NCI-H1092 (cell line): ENCODE measurements around the gene SLC6A6.

Source experiments
- DNase-seq: peaks from one replicate; lab custom pipeline; 2025; lab: John Stamatoyannopoulos, UW

Gene SLC6A6

DNA sequence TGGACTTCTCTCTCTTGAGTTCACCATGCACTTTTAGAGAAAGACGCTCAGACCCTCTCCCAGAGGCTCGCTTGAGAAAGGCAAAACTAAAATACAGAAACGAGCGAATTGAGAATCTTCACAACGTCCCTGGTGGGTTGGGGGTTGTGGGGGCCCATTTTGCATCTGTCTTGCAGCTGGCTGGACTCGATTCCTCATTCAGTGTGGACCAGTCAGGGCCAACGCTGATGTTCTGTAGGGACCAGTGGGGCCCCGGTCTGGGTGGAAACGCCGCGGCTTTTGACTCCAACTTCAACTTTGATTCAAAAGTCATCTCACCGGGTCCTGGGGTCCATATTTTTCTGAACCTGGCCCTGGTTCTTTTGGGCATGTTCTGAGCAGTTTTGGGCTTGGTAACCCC is 68.1 kb downstream of the SLC6A6 start:
- DNase-seq: no peak

DNA sequence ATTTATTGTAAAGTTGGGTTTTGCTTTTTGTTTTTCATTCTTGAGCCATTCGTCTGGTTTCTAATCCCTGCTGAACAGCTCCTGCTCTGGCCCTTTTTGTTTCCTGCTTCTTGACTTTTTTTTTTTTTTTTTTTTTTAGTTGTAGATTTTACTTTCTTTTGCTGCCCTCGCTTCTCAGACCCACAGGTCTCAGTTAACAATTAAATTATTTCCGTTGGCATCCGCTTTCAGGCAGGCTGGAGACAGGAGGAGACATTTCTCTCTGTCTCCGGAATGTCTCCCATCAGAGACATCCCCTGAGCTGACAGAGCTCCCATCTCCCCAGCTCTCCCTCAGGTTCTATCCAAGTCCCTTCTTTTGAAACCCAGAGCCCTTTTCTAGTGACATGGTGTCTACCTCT is 68.6 kb downstream of the SLC6A6 start:
- no peak for DNase-seq

DNA sequence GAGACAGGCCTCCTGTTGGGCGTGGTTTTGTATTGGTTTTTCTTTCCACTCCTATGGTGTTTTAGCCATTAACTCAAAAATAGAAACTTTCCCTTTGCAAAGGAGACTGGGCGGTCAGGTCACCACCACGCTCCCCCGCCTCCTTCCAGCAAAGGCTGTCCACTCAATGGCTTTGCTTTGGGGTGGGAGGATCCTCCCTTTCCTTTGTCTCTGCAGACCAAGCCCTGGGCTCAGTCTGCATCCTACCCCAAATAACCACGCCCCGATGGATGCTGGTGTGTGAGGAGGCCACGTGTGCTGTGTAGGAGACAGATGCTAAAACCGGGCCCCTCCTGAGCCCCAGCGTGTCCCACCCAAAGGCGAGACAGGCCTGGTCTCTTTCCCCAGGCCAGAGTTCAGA is 69.3 kb downstream of the SLC6A6 start:
- DNase-seq: no peak

DNA sequence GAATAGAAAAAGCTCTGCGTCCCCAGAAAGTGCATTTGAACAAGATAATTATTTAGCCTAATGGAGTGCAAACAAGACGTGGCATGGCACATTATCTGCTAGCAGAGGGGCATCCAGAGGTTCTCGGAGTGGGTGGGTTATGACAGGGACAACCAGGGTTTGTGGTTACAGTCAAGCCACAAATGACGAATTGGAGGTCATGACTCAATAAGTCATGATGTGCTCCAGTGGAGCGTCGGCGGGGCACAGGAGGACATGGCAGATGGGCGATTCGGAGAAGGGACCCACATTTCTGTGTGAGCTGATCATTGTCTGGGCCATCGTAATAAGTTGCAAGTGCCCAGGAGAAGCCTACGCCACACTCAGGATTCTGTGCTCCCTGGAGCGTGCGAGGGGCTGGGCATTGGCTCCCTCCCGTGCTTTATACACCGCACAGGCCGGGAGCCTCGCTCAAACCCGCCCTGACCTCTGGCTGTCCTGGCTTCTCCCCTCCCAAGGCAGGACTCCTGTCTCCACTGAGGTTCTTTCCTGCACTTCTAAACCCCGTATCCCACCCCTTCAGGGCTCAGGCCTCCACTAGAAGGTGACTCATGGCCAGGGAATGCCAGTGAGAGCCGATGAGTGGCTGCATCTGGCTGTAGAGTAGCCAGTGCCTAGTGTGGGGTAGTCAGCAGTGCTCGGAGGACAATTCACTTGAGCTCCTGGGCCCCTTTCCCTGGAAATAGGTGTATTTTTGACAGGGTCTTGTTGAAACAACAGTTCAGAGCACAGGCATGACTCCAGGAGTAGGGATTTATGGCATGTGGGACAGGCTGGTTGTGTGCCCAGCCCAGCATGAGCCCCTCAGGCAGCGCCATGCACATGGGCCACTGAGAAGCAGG is 70.3 kb downstream of the SLC6A6 start:
- no peak for DNase-seq

DNA sequence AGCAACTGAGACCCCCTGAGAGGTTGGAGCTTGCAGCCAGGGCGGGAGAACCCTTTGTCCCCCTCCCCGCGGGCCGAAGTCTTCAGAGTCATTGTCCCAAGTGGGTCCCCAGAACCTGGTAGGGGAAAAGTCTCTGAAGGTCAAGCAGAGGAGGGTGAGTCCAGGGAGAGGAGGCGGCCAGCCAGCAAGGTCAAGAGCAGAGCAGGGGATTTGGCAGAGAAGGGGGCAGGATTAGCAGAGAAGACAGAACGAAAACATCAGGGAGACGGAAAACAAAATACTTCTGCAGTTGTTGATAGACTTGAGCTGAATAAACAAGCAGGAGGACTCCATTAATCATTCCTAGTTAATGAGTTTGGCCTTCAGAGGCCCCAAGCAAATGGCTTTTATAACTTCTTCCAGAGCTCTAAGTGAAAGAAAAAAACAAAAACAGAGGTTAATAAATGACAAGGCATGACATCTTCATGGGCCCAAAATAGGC is 71.0 kb downstream of the SLC6A6 start:
- DNase-seq: no peak

DNA sequence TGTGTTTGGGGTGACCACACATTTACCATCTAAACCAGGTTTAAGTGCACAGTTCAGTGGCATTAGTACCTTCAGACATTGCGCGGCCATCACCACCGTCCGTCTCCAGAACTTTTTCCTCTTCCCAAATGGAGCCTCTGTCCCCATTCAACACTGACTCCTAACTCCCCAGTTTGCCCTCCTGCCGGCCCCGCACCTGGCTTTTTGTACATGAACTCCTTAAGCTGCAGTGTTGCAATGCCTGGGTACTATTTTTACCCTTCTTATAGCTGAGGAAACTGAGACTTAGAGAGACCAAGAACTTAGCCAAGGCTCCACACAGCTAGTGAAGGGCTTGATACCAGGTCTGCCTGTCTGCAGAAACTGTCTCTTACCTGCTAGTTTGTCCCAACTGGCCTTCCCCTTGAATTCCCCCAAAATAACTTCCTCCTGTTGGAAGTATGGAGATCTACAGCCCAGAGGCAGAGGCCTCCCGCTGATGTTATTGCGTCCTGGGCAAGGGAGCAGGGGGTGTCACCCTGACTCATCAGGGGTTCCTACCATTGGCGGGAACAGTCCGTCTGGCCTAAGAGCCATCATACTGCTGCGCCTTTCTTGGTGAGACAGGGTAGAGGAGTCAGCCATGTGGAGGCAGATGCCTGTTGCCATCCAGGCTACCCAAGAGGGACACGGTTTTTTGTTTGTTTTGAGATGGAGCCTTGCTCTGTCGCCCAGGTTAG is 72.1 kb downstream of the SLC6A6 start:
- DNase-seq: no peak

DNA sequence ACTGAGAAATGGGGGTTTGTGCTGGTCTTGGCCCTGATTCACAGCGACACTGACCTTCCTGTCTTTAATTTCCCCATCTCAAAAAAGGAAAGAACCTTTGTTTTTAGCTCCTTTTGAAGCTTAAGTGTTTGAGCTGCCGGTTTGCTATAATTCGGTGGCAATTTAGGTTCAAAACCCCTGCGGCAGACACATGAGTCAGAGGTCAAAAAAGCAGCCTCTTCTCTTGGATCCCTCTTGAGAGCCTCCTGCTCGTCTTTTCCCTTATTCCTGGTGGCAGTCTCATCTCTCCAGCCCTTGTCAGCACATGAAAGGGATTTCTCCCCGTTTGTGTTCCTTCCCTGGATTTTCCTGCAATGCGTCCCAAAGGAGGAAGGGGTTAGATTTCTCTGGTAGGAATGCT is 73.2 kb downstream of the SLC6A6 start:
- no peak for DNase-seq

DNA sequence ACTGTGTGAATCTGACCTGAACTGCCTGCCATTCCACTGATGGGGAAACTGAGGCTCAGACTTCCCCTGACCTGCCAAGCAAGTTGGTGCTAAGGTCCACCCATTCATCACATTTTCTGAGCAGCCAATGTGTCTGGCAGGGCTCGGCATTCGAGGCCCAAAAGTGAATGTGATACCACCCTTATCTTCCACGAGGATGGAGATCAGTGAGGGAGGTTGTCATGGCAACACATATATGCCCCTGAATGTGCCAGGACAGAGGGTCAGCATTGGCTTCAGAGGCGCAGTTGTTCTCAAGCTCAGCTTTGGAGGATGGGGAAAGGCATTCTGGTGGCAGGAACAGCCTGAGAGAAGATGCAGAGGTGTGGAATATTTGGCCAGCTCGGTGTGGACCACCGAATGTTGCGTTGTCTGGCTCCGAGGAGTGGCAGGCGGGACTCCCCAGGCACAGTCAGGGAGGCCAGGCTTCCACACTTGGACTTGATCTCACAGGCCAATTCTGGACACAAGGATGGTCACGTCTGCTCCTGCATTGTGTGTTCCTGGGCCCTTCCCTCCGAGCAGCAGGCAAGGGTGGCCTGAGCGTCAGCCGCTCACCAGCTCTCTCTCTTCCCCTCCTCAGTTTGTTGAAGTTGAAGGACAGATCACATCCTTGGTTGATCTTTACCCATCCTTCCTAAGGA is 74.3 kb downstream of the SLC6A6 start:
- no peak for DNase-seq

DNA sequence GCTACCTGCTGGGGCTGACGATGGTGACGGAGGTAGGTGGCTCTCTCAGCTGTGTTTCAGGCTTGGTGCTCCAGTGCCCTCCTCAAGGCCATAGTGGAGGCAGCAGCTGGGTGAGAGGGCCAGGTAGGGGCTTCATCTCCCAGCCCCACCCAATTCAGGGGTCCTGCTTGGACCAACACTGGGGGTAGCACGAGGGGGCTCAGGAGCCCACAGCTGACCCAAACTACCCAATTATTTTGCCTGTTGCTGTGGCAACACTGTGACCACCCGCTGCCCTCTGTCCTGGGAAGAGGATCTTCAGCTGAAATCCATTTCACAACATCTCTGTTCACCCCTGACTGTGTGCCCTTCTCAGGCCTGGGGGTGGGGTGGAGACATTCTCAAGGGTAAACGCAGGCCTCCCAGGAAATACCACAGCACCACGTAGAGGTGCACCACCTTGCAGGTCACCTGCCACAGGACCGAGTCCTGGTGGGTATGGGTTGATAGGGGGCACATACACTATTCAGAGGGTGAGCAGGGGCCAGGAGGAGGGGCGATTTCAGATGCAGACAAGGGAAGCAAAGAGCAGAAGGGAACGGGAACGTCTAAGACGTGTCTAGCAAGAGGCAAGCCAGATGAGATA is 75.0 kb downstream of the SLC6A6 start:
- DNase-seq: no peak

DNA sequence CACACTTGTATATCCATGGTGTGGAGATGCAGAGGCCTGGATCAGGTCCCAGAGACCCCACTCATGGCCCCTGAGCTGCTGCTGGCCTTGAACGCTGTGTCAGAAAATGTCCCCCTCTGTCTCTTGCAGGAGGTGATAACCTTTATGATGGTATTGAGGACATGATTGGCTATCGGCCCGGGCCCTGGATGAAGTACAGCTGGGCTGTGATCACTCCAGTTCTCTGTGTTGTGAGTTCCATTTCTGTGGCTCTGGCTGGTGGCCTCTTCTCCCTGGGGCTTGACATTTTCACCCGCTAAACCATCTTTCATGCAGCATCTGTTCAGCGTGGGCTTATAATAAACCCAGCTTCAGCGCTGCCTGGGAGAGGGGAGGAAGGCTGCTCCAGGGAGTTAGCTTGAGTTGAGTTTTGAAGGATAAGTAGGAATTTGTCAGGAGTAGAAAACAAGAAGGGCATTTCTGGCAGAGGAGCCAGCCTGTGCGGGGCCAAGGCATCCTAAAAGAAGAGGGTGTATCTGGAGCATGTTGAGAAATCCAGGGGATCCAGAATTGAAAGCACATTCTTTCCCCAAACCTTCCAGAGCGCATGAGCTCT is 76.6 kb downstream of the SLC6A6 start:
- no peak for DNase-seq

DNA sequence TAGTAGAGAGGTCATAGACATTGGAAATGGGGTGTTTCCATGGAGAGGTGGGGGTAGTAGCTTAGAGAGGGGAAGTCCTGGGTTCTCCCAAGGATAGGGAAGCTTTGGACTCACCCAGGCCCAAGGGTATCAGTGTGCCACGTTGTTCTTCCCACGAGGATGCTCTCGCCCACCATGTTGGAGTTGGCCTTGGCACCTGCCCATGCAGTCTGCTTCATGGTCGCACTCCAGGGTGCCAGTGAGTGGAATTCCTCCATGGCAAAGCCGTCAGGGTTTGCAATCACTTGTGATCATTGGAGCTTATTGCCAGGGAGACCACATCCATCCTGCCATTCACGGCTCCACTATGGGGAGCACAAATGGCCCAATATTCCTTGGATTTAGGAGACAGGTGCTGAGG is 77.2 kb downstream of the SLC6A6 start:
- DNase-seq: no peak

DNA sequence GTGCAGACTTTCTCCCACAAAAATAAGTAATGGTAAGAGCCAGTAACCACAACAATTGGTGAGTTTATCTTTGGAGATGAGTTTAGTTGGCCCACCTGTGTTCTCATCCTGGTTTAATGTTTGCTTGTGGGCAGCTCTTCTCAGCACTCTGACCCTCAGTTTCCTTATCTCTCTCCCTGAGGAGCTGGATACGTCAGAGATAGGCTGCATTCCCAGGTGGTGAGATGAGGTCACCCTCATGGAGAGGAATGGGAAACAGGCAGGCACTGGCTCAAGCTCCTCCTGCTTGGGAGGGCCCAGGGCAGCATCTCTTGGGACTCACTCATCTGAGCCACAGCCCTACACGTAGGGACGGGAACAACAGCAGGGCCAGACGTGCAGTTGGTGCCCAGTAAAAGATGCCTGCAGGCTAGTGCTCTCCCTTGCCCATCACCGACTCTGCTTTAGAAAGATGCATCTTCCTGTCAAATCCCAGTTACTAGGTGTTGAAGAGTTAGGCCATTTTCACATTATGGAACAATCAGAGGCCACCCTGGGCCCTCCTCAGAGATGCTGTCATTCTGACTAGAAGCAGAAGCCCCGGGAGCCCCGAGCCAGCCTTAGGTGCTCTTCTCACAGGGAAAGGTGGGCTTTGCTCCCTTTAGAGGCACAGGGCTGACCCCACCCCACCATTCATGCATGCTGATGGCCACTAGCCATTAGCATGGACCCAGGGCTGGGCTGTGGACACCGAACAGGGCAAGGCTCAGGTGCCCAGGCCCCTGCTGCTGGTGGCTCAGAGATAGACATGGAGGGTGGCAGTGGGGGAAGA is 78.0 kb downstream of the SLC6A6 start:
- no peak for DNase-seq

DNA sequence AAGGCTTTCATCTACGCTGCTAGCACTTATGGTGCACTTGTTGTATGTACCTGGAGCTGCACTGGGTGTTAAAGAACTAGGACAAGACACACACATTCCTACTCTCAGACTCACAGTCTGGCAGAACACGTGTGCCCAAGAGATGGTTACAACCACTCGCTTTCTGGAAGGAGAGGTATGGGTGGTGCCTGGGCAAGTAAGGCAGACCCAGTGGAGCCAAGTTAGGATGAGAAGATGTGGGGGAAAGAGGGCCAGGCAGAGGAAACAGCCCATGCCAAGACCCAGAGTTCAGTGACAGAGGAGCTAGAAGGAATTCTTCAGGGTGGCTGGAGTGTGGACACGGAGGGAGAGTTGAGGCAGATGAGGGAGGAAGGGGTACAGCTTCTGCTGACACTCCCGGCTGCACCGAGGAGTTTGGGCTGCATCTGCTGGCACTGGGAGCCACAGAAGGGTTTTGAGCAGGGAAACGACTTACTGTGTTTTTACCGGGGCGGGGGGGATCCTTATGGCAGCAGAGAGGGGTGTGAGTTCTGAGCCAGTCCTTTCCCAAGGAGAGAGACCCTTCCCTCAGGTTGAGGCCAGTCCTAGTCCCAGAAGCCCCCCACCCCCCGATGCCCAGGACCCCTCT is 78.7 kb downstream of the SLC6A6 start:
- DNase-seq: no peak

DNA sequence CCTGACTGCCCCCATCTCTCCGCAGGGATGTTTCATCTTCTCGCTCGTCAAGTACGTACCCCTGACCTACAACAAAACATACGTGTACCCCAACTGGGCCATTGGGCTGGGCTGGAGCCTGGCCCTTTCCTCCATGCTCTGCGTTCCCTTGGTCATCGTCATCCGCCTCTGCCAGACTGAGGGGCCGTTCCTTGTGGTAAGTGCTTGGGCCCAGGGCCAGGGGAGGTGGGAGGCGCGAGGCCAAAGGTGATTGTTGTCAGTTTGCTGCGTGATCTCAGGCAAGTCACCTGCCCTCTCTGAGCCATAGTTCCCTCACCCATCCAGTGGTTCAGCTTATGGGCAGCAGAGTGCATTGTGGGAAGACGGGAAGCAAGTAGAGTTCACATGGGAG is 79.2 kb downstream of the SLC6A6 start:
- DNase-seq: no peak

DNA sequence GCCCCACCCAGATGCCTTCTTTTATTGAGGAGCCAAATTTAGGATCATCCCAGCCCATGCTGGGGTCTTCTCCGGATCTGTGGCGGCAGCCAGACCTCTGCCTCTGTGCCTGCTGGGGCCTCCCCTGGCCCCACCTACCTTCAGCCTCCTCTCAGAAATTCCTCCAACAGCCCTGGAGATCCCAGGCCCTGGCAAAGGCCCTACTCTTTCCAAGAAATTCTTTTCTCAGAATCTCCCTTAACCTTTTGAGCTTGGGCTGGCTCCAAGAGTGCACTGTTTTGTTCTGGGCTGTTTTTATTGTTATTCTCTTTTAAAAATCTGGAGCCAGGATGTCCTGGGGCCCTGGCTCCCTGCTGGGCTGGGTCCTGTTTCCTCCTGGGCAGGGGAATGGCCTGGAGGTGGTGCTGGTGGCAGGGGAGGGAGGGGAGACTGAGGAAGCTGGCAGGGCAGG is 79.9 kb downstream of the SLC6A6 start:
- no peak for DNase-seq

DNA sequence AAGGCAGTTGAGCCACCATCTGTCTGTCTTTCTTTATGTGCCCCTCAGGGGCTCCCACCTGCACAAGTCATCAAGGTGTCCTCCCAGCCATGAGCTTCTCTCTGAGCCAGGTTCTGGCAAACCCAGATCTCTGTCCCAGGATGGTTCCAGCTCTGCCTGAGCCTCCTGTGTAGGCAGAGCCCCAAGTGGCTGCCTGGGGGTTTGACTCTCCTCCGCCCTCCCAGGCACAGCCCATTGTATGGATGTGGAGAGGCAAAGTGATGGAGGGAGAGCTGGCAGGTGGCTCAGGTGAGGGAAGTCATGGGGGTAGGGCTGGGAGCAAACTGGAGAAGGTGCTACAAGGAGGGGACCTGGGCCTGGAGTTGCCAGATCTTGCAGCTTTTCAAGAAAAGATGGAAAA is 80.9 kb downstream of the SLC6A6 start:
- DNase-seq: no peak

DNA sequence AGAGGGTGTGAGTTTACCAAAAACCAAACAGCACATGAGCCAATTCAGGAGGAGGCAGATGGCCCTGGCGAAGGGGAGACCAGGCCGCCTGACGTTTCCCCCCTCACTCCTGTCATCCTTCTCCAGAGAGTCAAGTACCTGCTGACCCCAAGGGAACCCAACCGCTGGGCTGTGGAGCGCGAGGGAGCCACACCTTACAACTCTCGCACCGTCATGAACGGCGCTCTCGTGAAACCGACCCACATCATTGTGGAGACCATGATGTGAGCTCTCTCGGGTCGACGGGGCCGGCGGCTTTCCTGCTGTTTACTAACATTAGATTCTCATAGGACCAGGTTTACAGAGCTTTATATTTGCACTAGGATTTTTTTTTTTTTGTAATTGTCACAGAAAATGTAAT is 82.3 kb downstream of the SLC6A6 start:
- DNase-seq: no peak

DNA sequence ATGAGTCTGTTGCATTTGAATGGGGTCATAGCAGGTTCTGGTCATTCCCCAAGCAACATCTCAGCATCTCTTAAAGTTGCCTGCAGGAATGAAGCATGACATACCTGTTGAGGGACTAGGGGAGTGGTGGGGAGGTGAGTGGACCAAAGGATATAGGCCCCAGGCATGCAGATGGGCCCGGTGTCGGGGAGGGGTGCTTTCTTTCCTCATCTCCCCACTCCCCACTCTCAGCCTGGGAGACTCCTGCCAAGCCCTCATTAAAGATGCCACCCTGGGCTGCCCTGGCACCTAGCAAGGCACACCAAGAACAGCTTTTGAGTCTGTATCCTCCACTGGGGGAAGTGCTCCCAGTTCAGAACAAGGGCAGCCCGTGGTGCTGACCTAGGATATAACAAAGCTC is 83.6 kb downstream of the SLC6A6 start:
- DNase-seq: no peak

DNA sequence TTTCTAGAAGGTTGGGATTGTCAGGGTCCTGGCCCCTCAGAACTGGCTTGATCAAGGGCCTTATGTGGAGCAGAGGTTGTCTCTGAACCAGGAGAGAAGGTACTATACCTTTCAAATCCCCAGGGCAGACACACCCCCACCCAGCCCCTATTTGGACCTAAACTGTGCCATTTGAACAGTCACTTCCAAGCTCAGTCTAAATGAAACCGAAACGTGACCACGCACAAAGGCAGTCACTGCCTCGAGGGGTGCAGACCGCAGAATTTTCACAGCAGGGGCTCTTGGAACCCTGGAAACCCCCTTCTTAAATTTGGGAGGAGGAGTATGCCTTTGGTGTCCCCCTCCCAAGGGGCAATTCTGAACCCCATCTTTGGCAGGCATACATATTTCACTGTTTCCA is 84.1 kb downstream of the SLC6A6 start:
- DNase-seq: no peak

DNA sequence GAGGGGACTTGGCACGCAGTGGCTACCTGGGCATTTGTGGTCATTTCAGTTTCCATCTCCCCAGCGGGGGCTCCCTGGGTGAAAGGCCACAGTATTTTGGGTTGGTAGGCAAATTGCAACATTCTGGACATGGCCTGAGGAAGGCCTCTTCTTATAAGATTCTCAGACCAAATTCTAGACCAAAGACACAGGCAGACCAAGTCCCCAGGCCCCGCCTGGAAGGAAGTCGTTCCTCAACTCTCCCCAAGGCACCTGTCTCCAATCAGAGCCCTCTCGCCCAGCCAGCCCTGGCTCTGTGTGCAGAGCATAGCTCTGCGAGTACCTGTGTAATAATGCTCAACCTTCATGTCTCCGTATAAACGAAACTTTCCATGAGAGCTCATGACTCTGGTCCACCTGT is 84.7 kb downstream of the SLC6A6 start:
- DNase-seq: no peak

DNA sequence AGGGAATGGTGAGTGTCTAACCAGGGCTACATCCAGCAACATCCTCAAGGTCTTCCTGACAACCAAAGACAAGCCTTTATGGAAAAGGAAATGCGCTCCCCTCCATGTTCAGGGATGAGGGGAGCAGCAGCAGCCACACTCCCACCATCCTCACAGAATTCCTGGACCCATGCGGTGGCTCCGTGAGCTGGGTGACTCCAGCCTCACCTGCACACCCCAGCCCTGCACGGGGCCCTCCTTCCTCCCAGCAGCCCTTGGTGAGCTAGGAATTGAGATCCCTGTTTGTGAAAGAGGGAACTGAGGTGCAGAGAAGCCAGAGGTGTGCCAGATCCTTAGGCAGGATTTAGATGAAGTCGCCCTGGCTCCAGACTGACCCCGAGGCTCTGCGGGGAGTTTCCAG is 85.4 kb downstream of the SLC6A6 start:
- no peak for DNase-seq
